Activated CD8-positive, alpha-beta memory T cell treated with anti-CD3 and anti-CD28 coated beads, Interleukin-2, amount 50 U/mL, for 24 hours (primary cell): ENCODE measurements around the gene SCN4A.
"Not testable (repeated sequence)": the region's sequence is repeated elsewhere in the genome, so short reads cannot be mapped to it uniquely, and the experiment has no call there.

ENCODE experiments used
- DNase-seq: peaks from one replicate; pipeline ENCODE4 v3.0.0-alpha.2; 2020; ENCODE audit errors: extremely low read depth

The SCN4A gene

GRCh38 chr17:63934183-63935112, 38.3 kb downstream of the SCN4A start:
- no peak for DNase-seq

DNA sequence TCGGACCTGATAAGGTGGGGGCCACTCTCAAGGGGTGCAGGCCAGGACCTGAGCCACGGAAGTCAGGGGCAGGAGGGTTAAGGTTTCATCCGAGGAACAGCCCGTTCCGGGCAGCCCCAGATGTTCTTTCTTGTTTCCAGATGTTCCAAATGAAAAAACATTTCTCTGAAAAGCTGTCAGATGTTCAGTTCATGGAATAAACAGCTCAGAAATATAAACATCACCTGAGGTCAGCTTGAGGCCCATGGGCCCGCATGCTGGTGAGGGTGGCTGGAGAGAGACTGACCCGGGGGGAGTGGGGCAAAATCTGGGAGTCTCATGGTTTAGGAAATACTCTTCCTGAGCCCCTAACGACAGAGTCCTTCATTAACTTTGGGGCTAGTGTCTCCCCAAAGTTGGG, 39.1 kb downstream of the SCN4A start:
- DNase-seq, result no peak

DNA sequence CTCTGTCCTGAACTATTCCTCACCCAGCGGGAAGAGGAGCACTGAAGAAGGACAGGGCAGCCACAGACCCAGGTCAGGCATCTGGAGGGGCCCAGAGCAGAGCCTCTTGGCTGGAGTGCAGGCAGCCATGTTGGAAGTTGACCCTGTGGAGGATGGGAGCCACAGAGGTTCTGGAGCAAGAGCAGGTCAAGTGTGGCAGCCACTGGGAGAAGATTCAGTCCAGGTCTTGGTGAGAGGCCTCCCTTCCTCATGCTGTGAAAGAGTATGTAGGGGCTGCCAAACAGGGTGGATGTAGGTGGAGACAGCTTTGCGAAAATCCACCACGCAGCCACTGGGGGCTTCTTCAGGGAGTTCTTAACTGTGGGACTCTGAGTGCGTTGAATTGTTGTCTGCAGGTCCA, 40.0 kb downstream of the SCN4A start:
- DNase-seq, result no peak

DNA sequence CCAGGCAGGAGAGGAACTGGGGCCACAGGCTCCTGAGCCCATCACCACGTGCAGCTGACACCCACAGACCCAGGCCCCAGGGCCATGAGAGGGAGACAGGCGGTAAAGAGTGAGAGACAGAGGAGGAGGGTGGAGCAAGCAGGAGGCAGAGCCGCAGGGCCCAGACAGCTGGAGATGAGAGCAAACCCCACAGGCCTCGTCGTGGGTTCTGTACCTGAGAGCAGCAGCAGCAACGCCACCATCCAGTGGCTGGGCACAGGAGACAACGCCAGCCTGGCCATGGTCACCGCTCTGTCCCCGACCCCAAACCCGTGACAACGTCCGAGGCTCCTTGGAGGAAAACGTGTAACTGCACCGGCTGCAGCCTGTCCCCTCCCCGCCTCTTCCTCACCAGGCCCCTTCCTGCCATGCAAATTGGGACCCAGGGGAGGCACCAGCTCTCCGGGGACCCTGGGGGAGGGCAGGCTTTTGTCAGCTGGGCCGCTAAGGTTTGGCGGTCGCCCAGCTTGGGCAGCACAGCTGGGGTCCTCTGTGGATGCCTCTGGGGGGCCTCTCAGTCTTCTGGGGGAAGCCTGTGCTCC, 40.6 kb downstream of the SCN4A start, which contains the start of gene CD79B:
TSS of gene CD79B (minus strand) at position 351 of the 581 bp plus-strand sequence. CDS start at position 281, 70 bp downstream.
- no peak for DNase-seq

DNA sequence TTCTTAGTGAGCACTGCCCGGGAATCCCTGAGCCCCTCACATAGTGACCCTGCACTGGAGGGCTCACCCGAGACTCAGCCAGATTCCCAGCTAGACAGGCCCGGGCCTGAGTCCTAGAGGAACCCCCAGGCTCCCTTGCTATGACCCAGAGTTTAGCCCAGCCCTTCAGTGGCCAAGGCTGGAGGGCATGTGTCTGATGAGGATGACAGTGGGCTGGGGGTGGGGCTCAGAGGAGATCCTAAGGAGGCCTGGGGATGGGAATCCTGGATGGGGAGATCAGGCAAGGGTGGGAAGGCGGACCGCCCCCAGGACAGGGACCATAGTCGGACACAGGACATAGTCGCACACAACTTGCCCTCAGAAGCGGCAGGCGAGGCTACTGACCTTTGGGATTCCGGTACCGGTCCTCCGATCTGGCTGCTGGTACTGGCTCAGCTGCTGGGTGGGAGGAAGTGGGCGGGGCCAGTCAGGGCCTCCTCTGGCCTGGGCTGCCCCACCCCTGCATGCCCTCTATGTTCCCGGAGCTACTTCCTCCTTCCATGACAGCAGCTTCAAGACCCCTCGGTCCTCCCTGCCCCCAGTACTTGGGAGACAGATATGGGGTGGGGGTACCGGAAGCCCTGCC, 41.7 kb downstream of the SCN4A start:
- DNase-seq, result no peak

- no peak for DNase-seq
Measured at GRCh38 chr17:63929860-63930766, 42.6 kb downstream of the SCN4A start.

GRCh38 chr17:63928966-63929695, 43.6 kb downstream of the SCN4A start:
- DNase-seq, result no peak

GRCh38 chr17:63928172-63928666, 44.5 kb downstream of the SCN4A start:
- DNase-seq, result no peak

- no peak for DNase-seq
Measured at GRCh38 chr17:63927464-63928171, 45.1 kb downstream of the SCN4A start.

GRCh38 chr17:63926164-63926563, 46.6 kb downstream of the SCN4A start:
- DNase-seq, result no peak

GRCh38 chr17:63925615-63926014, 47.1 kb downstream of the SCN4A start:
- DNase-seq, result no peak

DNA sequence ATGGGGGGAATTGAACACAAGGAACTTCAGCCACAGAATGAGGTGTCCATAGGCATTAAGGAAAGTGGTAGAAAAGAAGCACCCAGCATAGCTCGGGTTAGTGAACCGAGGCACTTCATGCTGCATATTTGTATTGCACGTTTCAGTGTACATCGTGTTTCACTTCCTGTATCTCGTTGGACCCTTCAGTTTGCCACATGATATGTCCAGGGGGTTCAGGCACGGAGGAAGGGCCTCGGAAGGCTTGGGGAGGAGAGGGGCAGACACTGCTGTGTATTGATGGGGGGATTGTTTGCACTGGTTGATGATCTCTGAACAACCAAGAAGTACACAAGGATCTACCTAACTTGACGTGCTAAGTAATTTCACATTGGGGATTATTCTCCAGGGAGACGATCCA, 50.3 kb downstream of the SCN4A start:
- not testable (repeated sequence) for DNase-seq

GRCh38 chr17:63920779-63921178, 51.9 kb downstream of the SCN4A start:
- DNase-seq, result not testable (repeated sequence)

- not testable (repeated sequence) for DNase-seq
Measured at GRCh38 chr17:63920050-63920449, 52.7 kb downstream of the SCN4A start.

DNA sequence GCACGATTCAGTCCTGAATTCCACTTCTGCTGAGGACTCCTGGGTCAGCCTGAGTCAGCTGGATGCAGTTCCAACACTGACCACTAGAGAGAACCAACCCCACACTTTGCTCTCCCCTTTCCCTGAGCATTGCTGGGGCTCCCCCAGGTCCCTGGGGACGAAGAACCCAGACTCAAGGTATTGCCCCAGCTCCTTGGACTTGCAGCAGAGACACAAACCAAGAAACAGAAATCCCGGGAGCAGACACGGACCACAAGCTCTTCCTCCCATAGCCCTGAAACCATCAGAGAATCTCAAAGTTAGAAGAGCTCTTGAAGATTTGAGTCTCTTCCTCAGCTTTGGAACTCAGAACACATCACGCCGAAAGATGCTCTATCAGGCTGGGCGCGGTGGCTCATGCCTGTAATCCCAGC, 53.4 kb downstream of the SCN4A start:
- peak; percentile 23 for DNase-seq

DNA sequence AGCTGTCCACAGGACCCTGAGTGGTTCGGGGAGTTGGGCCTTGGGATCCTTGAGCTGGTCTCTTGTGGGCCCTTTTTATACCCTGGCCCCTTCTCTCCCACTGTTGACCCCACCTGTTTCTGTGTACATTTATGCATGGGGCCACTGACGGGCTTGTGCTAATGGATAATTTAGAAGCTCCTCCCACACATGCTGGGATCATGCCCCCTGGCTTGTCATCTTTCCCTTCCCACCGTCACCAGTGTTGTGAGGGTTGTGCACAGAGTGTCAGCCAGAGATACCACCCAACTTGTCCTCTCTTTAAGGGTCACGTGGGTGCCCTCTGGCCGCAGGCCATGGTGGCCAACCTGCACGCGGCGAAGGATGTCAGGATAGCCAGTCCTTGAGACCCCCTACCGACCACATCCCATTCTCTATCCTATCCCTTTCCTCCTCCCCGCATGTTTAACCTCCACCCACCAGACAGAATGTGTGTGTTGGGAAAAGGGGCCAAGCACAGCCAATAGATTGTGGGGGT, 53.9 kb downstream of the SCN4A start, which contains the start of gene GH1:
TSS of gene GH1 (minus strand) at position 51 of the 517 bp plus-strand sequence. CDS start 63 bp downstream, outside the sequence.
- not testable (repeated sequence) for DNase-seq

DNA sequence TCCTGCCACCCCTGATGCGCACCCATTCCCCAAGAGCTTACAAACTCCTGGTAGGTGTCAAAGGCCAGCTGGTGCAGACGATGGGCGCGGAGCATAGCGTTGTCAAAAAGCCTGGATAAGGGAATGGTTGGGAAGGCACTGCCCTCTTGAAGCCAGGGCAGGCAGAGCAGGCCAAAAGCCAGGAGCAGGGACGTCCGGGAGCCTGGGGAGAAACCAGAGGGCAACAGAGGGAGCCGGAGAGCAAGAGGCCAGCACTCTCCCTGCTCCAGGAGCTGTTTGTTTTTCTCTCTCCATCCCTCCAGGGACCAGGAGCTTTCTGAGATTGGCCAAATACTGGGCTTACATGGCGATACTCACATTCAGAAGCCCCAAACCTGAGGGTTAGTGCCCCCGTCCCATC, 54.4 kb downstream of the SCN4A start:
- no peak for DNase-seq

GRCh38 chr17:63917646-63918045, 55.1 kb downstream of the SCN4A start:
- no peak for DNase-seq

GRCh38 chr17:63917206-63917605, 55.5 kb downstream of the SCN4A start:
- DNase-seq, result not testable (repeated sequence)
